ENCODE data around the gene ANKRD61.
"Not testable (repeated sequence)": the region's sequence is repeated elsewhere in the genome, so short reads cannot be mapped to it uniquely, and the experiment has no call there.

Gene ANKRD61

GRCh38 chr7:6030988-6031387 is at the start of gene ANKRD61:
Gene ANKRD61, plus strand, starts transcription at chr7:6031376. Its CDS starts 0 bp downstream, at chr7:6031376.
- DNase-seq (ENCODE audit: low read depth), result no peak

GRCh38 chr7:5987061-5987460 is 44.1 kb upstream of the ANKRD61 start:
- not testable (repeated sequence) for DNase-seq (ENCODE audit: low read depth)

GRCh38 chr7:5997210-5997808 is 33.9 kb upstream of the ANKRD61 start:
- peak; percentile 64 for DNase-seq (ENCODE audit: low read depth)

GRCh38 chr7:6007386-6007785 is 23.8 kb upstream of the ANKRD61 start:
- DNase-seq (ENCODE audit: low read depth), result no peak

- not testable (repeated sequence) for DNase-seq (ENCODE audit: low read depth)
These were observed 23.2 kb upstream of the ANKRD61 start for GRCh38 chr7:6007835-6008590.

- peak; percentile 98 for DNase-seq (ENCODE audit: low read depth)
These were observed 22.2 kb upstream of the ANKRD61 start, which contains the start of the genes AIMP2 and PMS2 for GRCh38 chr7:6008668-6009611. Gene AIMP2, plus strand, starts transcription at chr7:6009272. Its CDS starts 92 bp downstream, at chr7:6009364. Gene PMS2, minus strand, starts transcription at chr7:6009049. Its CDS starts 30 bp downstream, at chr7:6009019.

- not testable (repeated sequence) for DNase-seq (ENCODE audit: low read depth)
These were observed 20.8 kb upstream of the ANKRD61 start for GRCh38 chr7:6010370-6010769.

- no peak for DNase-seq (ENCODE audit: low read depth)
These were observed 19.6 kb upstream of the ANKRD61 start for GRCh38 chr7:6011541-6011940.

- peak; percentile 17 for DNase-seq (ENCODE audit: low read depth)
These were observed 18.6 kb upstream of the ANKRD61 start for GRCh38 chr7:6012355-6013104.

GRCh38 chr7:6015917-6016652 is 15.1 kb upstream of the ANKRD61 start:
- peak; percentile 100 for DNase-seq (ENCODE audit: low read depth)

- DNase-seq (ENCODE audit: low read depth), result no peak
These were observed 14.6 kb upstream of the ANKRD61 start for GRCh38 chr7:6016653-6016966.

- no peak for DNase-seq (ENCODE audit: low read depth)
These were observed 10.5 kb upstream of the ANKRD61 start for GRCh38 chr7:6020371-6021286.

- DNase-seq (ENCODE audit: low read depth), result no peak
These were observed 8.5 kb upstream of the ANKRD61 start for GRCh38 chr7:6022707-6023106.

- DNase-seq (ENCODE audit: low read depth), result no peak
These were observed 7.2 kb upstream of the ANKRD61 start for GRCh38 chr7:6023974-6024435.

- DNase-seq (ENCODE audit: low read depth), result peak; percentile 34
These were observed 5.0 kb upstream of the ANKRD61 start for GRCh38 chr7:6026011-6026819.

- no peak for DNase-seq (ENCODE audit: low read depth)
These were observed 4.3 kb upstream of the ANKRD61 start for GRCh38 chr7:6026820-6027311.

GRCh38 chr7:6027806-6028365 is 3.3 kb upstream of the ANKRD61 start:
- no peak for DNase-seq (ENCODE audit: low read depth)

GRCh38 chr7:6028563-6028962 is 2.6 kb upstream of the ANKRD61 start:
- DNase-seq (ENCODE audit: low read depth), result no peak
